Stimulated activated CD4-positive, alpha-beta T cell treated with anti-CD3 and anti-CD28 coated beads, Interleukin-4, amount 100 ng/mL, for 1 hour (primary cell): ENCODE results near the gene SLC44A1.

Experiments used
- DNase-seq: peaks from one replicate; pipeline ENCODE4 v3.0.0-alpha.2; 2020

Gene SLC44A1

DNA sequence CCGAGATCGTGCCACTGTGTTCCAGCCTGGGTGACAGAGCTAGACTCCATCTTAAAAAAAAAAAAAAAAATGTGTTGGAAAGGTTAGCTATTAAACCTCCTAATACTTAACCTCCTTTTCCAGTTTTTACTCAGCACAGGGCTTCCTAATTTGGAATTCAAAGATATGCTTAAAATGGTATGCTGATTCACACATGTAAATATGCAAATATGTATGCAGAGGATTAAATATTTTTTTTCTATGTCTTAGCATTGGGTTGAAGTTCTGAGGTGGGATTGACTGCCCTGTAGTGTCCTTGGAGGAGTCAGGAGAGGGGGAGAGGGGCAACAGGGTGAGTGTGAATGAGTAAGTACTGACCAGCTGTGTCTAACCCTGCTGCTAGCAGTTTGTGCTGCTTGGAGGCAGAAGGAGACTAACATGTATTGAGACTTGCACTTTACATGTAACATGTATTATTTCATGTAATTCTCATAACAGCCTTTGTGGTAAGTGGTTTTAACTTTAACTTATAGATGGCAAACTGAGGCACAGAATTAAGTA lies 63.2 kb downstream of the SLC44A1 start:
- no peak for DNase-seq

GRCh38 chr9:105308461-105309341 lies 64.2 kb downstream of the SLC44A1 start:
- DNase-seq = no peak

GRCh38 chr9:105309531-105309931 lies 65.1 kb downstream of the SLC44A1 start:
- no peak for DNase-seq

DNA sequence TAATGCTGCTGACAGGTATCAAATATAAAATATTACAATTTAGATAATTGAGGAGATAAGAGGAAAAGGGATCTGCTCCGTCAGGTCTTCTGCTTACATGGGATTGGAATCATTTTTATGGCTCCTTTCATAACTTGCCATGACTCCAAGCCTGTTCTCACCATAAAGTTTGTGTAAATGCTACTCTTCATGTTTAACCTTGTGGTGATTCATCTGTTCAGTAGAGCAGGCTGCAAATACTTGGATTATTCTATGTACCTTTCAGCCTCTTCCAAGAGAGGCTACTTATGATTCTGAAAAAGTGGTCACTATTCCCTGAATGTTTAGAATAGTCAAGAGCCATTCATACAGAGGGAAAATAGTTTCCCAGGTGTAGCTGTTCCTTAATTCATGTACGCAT lies 66.9 kb downstream of the SLC44A1 start:
- DNase-seq = no peak

DNA sequence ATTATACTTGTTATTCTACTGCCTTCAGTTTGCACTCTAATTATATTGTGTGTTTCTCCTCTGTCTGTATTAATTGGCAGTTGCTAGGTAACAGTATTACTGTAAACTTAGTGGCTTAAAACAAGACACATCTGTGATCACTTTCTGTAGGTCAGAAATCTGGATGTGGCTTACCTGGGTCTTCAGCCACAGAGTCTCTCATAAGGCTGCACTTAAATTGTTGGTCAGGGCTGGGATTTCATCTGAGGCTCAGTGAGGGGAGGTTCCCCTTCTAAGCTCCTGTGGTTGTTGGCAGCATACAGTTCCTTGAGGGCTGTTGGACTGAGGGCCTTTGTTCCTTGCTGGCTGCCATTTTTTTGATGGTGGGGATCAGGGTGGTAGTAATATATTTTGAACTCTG lies 68.8 kb downstream of the SLC44A1 start:
- no peak for DNase-seq

DNA sequence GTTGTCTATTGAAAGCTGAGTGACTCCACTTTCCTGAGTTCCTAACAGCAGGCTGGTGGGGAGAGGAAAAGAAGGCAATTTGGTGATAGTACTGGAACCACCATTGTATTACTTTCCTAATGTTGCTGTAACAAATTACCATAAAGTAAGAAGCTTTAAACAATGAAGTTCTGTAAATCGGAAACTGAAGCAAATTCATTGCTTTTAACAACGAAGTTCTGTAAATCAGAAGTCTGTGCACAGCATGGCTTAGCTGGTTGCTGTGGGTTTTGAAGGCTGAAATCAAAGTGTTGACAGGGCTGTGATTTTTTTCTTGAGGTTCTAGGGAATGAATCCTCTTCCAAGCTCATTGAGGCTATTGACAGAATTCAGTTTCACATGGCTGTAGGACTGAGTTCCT lies 72.3 kb downstream of the SLC44A1 start:
- no peak for DNase-seq

GRCh38 chr9:105318729-105319191 lies 74.3 kb downstream of the SLC44A1 start:
- DNase-seq = no peak

DNA sequence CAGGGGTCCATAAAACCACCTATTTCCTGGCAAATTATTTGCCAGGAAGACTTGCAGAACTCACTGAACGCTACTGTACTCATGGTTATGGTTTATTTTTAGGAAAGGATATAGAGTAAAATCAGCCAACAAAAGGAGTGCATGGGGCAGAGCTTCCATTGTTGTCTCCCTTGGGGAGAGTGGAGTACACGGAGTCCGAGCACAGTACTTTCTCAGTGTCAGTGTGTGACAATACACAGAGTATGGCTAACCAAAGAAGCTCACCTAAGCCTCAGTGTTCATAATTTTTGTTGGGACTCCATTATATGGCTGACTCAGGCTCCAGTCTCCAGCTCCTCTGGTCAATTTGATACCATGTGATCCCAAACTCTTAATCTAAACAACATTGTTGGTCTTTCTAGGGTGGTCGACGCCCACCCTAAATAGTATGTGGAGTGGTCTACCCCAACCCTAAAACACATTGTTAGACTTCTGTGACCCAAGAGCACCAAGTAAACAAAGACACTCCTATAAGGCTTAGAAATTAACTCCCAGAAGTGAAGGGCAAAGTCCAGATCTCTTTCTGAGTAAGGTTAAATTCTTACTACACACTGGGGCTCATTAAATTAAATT lies 74.9 kb downstream of the SLC44A1 start:
- no peak for DNase-seq

DNA sequence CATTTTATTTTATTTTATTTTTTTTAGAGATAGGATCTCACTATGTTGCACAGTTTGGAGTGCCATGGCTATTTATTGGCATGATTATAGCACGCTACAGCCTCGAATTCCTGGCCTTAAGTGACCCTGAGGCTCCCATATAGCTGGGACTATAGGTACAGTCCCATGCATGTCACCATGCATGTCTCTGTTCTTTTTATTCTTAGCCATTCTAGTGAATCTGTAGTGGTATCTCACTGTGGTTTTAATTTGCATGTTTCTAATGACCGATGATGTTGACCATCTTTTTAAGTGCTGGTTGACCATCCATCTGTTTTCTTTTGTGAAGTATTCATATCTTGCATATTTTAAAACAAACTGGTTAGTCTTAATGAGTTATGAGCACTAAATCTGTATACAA lies 76.1 kb downstream of the SLC44A1 start:
- no peak for DNase-seq

- DNase-seq = no peak
These were observed 83.8 kb downstream of the SLC44A1 start for GRCh38 chr9:105328296-105328695.

DNA sequence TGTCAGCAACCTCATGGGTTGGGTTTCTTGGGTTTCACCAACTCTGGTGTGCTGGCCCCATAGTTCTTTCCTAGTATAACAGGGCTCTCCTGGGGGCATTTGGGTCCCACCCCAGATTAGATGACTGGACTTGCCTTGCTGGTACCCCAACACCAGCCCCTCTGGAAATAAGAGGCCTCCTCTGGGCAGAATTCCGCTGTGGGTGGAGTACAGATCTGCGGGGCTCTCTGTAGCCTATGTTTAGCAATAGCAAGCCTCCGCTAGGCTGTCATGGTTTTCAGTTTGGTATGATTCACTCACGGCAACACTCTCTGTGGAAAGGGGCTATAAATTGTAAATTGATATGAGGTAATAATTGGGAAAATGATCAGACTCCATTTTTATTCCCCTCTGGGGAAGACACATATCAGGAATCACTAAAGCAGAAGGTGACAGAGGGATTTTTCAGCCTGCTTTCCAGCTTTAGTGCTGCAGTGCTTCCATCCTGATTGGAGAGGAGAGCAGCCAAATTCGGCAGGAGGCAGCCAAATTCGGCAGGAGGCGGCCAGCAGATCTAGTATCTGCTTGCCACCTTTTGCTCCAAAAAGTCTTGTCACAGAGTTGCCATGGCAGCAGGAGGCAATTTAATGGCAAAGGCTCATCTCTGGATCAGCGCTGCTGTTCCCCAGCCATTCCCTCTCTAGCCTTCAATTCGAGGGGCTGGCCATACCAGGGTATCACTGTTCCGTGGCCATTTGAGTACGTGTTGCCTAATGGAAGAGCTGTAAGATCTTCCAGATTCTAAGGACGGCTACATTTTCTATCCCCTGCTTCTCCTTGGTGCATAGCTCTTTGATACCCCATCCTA lies 84.6 kb downstream of the SLC44A1 start:
- DNase-seq = no peak

DNA sequence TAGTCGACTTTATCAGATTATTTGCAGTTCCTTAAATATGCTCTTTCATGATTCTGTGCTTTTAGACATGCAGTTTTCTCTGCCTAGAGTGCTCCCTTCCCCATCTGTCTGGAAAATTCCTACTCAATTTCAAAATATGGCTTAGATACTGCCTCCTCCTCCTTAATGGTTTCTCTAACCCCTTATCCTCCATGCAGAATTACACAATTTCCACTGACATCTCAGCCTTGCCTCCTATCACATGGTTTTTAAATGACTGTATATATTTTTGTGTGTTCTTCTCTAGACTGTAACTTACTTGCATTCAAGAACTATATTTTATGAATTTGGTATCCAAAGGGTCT lies 85.2 kb downstream of the SLC44A1 start:
- DNase-seq = no peak

DNA sequence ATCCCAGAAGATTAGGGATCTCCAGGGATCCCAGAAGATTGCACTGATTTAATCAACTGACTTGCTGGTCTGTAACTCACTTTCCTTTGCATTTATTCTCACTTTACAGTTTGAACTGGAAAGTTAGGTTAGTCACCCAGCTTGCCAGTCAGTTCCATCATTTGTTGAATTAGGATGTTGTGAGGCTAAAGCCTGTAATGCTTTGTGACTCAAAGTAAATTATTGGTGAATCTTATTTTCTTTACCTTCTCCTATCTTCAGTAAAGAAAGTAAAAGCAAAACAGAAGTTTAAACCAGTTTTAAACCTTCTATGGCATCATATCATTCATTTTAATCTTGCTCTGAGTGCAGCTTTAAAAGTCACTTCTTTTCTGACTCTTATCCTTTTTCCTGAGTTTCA lies 85.8 kb downstream of the SLC44A1 start:
- no peak for DNase-seq

GRCh38 chr9:105330755-105331154 lies 86.3 kb downstream of the SLC44A1 start:
- no peak for DNase-seq

DNA sequence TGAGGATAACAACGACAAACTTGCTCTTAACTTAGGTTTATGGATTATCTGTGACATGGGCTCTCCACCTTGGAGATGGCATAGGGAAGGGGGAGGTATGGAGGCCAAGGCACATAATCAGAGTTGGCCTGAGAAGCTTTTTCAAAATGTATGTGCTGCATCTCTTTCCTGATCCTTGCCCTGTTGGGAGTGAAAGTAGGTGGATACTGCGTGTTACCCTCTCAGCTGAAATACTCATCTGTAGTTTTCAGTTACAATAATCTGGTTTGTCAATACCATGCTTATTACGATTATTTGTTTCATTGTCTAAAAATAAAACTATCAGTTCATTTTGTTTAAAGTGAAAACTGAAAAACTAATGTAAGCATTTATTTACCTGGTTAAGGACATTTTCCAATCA lies 86.7 kb downstream of the SLC44A1 start:
- no peak for DNase-seq

GRCh38 chr9:105331755-105332154 lies 87.3 kb downstream of the SLC44A1 start:
- no peak for DNase-seq

- DNase-seq = no peak
These were observed 88.0 kb downstream of the SLC44A1 start for GRCh38 chr9:105332471-105332870.

DNA sequence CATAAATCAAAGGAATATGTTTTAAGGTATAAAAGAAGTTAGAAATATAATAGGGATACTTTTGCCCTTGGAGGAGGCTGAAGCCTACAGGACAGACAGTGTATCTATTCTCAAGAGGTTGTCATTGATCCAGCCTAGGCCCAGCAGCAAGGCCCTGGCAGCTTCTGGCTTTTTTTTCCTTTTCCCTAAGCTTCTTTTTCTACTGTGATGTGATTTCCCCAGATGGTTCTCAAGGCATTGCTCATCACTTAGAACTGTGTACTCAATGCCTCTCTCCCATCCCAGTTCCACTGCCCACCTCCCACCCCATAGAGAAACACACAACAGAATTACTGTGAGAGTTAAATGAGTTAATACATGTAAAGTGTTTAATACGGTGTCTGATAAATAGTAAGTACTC lies 88.6 kb downstream of the SLC44A1 start:
- DNase-seq = no peak

DNA sequence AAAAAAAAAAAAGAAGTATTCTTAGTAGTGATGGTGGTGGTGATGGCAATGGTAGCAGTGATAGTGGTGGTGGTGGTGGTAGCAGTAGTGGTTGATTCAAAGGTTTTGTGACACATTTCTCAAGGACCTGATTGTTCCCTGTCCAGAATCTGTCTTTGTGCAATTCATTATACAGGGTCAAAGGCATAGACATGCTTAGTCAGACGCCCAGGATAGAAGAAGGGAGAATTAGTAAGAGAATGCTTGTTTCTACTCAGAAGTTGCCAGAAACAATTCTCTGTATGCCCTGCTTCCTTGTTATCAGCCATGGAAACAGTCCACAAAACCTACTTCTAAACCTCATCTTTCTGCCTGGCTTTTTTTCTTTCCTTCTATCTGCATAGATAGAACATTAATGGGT lies 89.4 kb downstream of the SLC44A1 start:
- DNase-seq = no peak

DNA sequence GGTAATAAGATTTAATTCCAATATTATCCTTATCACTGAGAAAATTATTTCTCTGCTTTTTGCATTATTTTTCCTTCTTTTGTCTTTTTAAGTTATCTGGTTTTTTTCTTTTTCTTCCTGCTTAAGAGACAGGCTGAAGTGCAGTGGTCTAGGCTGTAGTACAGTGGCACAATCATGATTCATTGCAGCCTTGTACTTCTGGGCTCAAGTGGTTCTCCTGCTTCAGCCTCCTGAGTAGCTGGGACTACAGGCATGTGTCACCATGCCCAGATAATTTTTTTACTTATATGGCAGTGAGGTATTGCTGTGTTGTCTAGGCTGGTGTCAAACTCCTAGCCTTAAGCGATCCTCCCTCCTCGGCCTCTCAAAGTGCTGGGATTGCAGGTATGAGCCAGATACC lies 93.9 kb downstream of the SLC44A1 start:
- no peak for DNase-seq

GRCh38 chr9:105339849-105340248 lies 95.4 kb downstream of the SLC44A1 start:
- no peak for DNase-seq

DNA sequence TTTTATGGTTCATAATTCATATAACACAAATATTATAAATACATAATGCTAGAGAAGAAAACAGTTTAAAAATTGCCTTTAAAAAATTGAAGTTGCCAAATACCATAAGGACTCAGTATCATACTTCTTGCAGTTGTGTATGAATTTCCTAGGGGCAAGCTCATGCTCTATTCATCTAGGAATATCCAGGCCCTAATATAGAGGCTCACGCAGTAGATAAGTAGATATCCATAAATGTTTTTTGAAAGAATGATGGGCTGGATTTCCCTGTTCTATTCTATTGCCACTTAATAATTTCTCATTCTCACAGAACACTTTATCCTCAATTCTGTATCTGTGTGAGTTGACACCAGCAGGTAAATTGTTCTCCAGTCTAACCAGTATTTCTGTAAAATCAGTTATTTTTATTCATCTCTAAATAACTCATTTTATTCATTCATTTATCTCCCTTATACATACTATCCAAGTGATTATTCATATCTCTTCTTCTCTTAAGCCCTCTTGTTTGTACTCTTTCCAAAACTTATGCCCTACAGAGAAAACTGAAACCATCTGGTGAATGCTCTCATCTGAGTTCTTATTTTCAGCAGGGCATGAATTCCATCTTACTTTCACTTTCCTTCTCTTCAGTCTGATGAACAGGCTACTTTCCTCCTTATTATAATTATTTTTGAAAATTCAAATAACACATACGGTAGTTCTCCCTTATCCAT lies 97.1 kb downstream of the SLC44A1 start:
- DNase-seq = no peak

DNA sequence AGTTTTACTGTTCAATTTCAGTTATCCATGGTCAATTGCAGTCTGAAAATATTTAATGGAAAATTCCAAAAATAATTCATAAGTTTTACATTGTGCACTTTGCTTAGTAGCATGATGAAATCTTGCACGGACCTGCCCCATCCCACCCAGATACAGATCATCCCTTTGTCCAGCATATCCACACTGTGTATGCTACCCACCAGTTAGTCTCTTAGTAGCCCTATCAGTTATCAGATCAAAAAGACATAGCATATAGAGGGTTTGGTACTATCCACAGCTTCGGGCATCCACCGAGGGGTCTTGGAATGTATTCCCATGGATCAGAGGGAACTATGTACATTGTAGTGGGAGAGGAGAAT lies 97.7 kb downstream of the SLC44A1 start:
- no peak for DNase-seq
